Esophagus muscularis mucosa (tissue), 4 donors: ENCODE results near the gene LHFPL2. TPM values are rescaled to one million over a fixed set of nuclear protein-coding genes. Genes with fewer than 3 reads are reported as not detected.

ENCODE experiments used
- DNase-seq: peaks from one replicate; pipeline ENCODE4 v3.0.0-alpha.2; 2017; ENCODE audit errors: extremely low spot score
- H3K27ac ChIP-seq, 4 donors: fragments of 200-600 bp; sonication (generic); replicated peaks in 1 of 4; 1 replicate in 3 of 4; 2 replicates in 1 of 4; pipeline ENCODE4 v1.5.1; 2016 to 2019; ENCODE audit warnings: mild to moderate bottlenecking in 1 of 4
- H3K27me3 ChIP-seq, 4 donors: fragments of 200-600 bp; sonication (generic); one replicate each; pipeline versions ENCODE4 v1.5.1 to v1.6.0; 2016 to 2019
- H3K36me3 ChIP-seq, 4 donors: fragments of 200-600 bp; sonication (generic); one replicate each; pipeline ENCODE4 v1.5.1; 2016 to 2019
- H3K4me1 ChIP-seq, 4 donors: fragments of 200-600 bp; sonication (generic); one replicate each; pipeline ENCODE4 v1.5.1; 2016 to 2019
- H3K4me3 ChIP-seq, 4 donors: fragments of 200-600 bp; sonication (generic); 1 replicate in 2 of 4; 2 replicates in 2 of 4; pipeline ENCODE4 v1.5.1; 2016 to 2019; ENCODE audit warnings: mild to moderate bottlenecking in 4 of 4, moderate library complexity in 1 of 4
- H3K9me3 ChIP-seq, 4 donors: fragments of 200-600 bp; sonication (generic); 1 replicate in 3 of 4; 2 replicates in 1 of 4; pipeline ENCODE4 v1.5.1; 2016 to 2019
- EP300 ChIP-seq: sonication (generic); formaldehyde crosslinking; IDR thresholded peaks from one replicate; pipeline ENCODE4 v1.6.1; 2017; ENCODE audit warnings: antibody characterized with exemption
- POLR2A ChIP-seq: fragments of 450-650 bp; IDR thresholded peaks from one replicate; pipeline ENCODE4 v1.6.1; 2017; ENCODE audit warnings: antibody characterized with exemption, moderate library complexity, mild to moderate bottlenecking, low read depth
- POLR2AphosphoS5 ChIP-seq, 2 donors: sonication (generic); formaldehyde crosslinking; IDR thresholded peaks; one replicate each; pipeline ENCODE4 v1.6.1; 2017; ENCODE audit warnings: antibody characterized with exemption in 2 of 2
- WGBS: methylation state at CpG from one replicate; pipeline ENCODE4 v1.1.5; 2018; 5-methylcytosine and 5-hydroxymethylcytosine counted together
- intact Hi-C: fragments of 100-400 bp; cut with DNase I; formaldehyde crosslinking; loops from one replicate; pipeline ENCODE4 v1.15.1; 2023
- total RNA-seq, 4 donors: library from RNA; depleted of rRNA; stranded (reverse); fragments of >200 nt; gene quantifications; one replicate each; pipeline versions ENCODE4 v1.1.0 to v1.2.1, GENCODE V29; 2016
- TF ChIP-seq, protein P1 (sequence below), 3 experiments: fragments of 200-600 bp in 2 of 3; fragments of 450-650 bp in 1 of 3; sonication (generic) in 2 of 3; IDR thresholded peaks; one replicate each; pipeline ENCODE4 v1.5.1; 2017 to 2019; ENCODE audit warnings: antibody characterized with exemption in 3 of 3, mild to moderate bottlenecking in 2 of 3, moderate library complexity in 1 of 3

Gene LHFPL2
- total RNA-seq, 4 donors from 2014 or later: 24.1 to 40.9 (median 28.1) TPM

DNA sequence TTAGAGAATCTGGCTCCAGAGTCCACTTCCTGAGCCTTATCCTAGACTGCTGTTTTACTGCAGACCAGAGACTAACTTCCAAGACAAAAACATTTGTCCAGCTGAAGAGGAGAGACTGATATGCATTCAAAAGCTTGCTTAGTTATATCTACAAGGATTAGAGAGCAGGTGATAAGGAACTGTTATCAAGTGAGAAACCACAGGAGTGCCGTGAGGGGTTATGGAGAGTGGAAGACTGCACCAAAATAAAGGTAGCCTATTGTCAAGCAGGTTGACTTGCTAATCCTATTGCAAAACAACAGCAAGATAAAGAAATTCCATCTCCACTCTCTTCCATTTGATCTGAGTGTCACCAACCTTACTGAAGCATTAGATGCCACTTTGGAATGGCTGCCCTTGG, 149.1 kb downstream of the LHFPL2 start:
- Histone ChIP-seq H3K36me3 (no peaks in the 10 kb centered on the region), H3K27ac (no peak overlapping the region), H3K9me3 (no peaks in the 10 kb centered on the region), H3K4me3 (no peak overlapping the region), H3K4me1 (peaks cover 38 to 84% (median 69%) of the 10 kb centered on the region in 4 donors), H3K27me3 (no peaks in the 10 kb centered on the region)
- DNase-seq: peak; percentile 26
- WGBS: 93% methylated on average over 1 of the region's 1 CpG
- intact Hi-C loops: no loop called here
- TF ChIP-seq, protein P1, sequence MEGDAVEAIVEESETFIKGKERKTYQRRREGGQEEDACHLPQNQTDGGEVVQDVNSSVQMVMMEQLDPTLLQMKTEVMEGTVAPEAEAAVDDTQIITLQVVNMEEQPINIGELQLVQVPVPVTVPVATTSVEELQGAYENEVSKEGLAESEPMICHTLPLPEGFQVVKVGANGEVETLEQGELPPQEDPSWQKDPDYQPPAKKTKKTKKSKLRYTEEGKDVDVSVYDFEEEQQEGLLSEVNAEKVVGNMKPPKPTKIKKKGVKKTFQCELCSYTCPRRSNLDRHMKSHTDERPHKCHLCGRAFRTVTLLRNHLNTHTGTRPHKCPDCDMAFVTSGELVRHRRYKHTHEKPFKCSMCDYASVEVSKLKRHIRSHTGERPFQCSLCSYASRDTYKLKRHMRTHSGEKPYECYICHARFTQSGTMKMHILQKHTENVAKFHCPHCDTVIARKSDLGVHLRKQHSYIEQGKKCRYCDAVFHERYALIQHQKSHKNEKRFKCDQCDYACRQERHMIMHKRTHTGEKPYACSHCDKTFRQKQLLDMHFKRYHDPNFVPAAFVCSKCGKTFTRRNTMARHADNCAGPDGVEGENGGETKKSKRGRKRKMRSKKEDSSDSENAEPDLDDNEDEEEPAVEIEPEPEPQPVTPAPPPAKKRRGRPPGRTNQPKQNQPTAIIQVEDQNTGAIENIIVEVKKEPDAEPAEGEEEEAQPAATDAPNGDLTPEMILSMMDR (IDR thresholded peaks at IDR 0.05): no peak
- no peak for TF ChIP-seq POLR2A
- no peak for TF ChIP-seq POLR2AphosphoS5 (IDR thresholded peaks at IDR 0.05)
- TF ChIP-seq EP300: no peak

DNA sequence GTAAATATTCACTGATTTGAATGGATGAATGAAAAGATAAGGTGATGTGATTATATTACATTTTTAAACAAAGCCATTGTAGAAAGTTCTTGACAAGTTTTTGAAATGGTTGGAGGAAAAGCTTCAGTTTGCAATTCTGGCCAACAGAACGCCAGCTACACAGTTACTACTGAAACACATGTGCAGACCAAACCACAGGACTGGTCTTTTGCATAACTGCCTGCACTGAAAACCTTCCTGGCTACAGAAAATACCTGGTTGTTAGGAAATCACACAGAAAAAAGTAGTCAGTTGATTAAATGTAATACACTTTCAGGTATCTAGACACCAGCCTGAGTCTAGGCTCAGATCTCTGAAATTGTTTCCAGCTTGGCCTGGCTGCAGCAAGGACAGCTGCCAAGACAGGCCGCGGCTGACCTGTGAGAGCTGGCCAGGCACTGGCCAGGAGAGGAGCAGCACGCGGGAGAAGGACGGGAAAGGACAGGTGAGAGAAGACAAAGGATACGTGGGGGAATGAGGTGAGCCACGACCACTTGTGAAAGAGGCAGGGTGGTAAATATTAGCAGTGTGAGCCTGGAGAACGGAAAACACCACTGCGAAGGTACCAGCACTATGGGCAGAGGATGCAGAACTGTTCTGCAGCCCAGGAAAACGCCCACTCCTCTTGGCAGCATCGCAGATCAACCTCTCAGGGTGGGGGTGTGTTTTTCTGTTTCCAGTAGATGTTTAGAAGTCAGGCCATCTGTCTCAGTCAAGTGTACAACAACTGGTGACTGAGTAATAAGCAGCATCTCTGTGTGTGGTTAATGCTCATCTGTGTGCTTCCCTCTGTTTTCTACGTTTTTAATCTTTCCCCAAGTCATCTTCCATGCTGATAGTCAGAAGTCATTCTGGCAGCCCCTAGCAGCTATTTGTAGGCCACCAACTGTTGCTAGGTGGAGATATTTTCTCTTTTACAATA, 150.7 kb downstream of the LHFPL2 start:
- TF ChIP-seq EP300 (no peak), POLR2A (no peak), POLR2AphosphoS5 (IDR thresholded peaks at IDR 0.05) (no peak)
- TF ChIP-seq, protein P1 (IDR thresholded peaks at IDR 0.05): no peak
- Histone ChIP-seq H3K4me3 (no peak overlapping the region), H3K9me3 (no peaks in the 10 kb centered on the region), H3K4me1 (peaks cover 32 to 67% (median 53%) of the 10 kb centered on the region in 4 donors), H3K27ac (peak overlapping the region in 1 of 4 donors; percentile 34), H3K36me3 (no peaks in the 10 kb centered on the region), H3K27me3 (no peaks in the 10 kb centered on the region)
- intact Hi-C loops: no loop called here
- DNase-seq: peak; percentile 78
- WGBS: 41% methylated on average over 13 of the region's 13 CpGs

- TF ChIP-seq POLR2A: no peak
- peak; percentile 72 for DNase-seq
- intact Hi-C loops: no loop called here
- H3K36me3 ChIP-seq: no peaks in the 10 kb centered on the region
- H3K4me1 ChIP-seq: peaks cover 19 to 53% (median 38%) of the 10 kb centered on the region in 4 donors
- no peak overlapping the region for H3K4me3 ChIP-seq
- H3K27ac ChIP-seq: peak overlapping the region in 1 of 4 donors; percentile 2
- H3K27me3 ChIP-seq: no peaks in the 10 kb centered on the region
- H3K9me3 ChIP-seq: no peaks in the 10 kb centered on the region
Observed at GRCh38 chr5:78496373-78496772, 152.2 kb downstream of the LHFPL2 start.

GRCh38 chr5:78495800-78496199, 152.8 kb downstream of the LHFPL2 start:
- intact Hi-C loops: no loop called here
- H3K27me3 ChIP-seq: no peaks in the 10 kb centered on the region
- no peak overlapping the region for H3K4me3 ChIP-seq
- 63% methylated on average over 6 of the region's 6 CpGs for WGBS
- peaks cover 18 to 50% (median 35%) of the 10 kb centered on the region in 4 donors for H3K4me1 ChIP-seq
- peak; percentile 55 for DNase-seq
- no peaks in the 10 kb centered on the region for H3K9me3 ChIP-seq
- H3K36me3 ChIP-seq: no peaks in the 10 kb centered on the region
- H3K27ac ChIP-seq: no peak overlapping the region
- no peak for TF ChIP-seq EP300
- no peak for TF ChIP-seq POLR2AphosphoS5 (IDR thresholded peaks at IDR 0.05)
- no peak for TF ChIP-seq POLR2A
- TF ChIP-seq, protein P1 (IDR thresholded peaks at IDR 0.05): no peak

DNA sequence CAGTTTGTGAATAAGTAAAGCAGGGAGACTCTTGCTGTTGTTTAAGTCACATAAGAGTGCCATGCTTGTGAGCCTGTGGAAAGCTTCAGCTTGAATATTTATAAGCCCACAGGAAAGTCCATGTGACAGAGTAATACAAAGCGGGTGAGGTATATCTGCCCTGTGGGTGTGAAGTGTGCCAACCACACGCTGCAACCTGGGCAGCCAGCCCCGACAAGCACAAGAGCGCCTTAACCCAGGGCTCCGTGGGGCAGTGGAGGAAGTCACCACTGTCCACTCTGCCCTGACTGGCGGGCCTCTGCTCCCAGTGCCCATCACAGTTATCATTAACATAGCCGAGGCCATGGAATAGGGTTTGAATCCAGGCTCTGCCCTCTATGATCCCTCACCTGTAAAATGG, 155.9 kb downstream of the LHFPL2 start:
- Histone ChIP-seq H3K27ac (no peak overlapping the region), H3K27me3 (no peaks in the 10 kb centered on the region), H3K4me1 (peaks cover 10 to 38% (median 23%) of the 10 kb centered on the region in 4 donors), H3K36me3 (peaks cover 0 to 19% (median 12%) of the 10 kb centered on the region in 4 donors), H3K4me3 (no peak overlapping the region), H3K9me3 (no peaks in the 10 kb centered on the region)
- intact Hi-C loops: no loop called here
- 97% methylated on average over 7 of the region's 7 CpGs for WGBS
- peak; percentile 84 for DNase-seq
- no peak for TF ChIP-seq POLR2AphosphoS5 (IDR thresholded peaks at IDR 0.05)
- no peak for TF ChIP-seq EP300
